Activated CD8-positive, alpha-beta memory T cell treated with anti-CD3 and anti-CD28 coated beads for 48 hours (primary cell): ENCODE measurements around the gene CYP27C1.
"Not testable (repeated sequence)": the region's sequence is repeated elsewhere in the genome, so short reads cannot be mapped to it uniquely, and the experiment has no call there.

ENCODE experiments used
- DNase-seq, 3 experiments: peaks; one replicate each; pipeline ENCODE4 v3.0.0-alpha.2; 2020; ENCODE audit warnings: low read depth in 2 of 3, low spot score in 2 of 3

The CYP27C1 gene

GRCh38 chr2:127224135-127224534, 4.0 kb upstream of the CYP27C1 start:
- not testable (repeated sequence) for DNase-seq

- no peak for DNase-seq
These were observed 849 bp upstream of the CYP27C1 start for GRCh38 chr2:127220768-127221527.

- no peak for DNase-seq
These were observed 678 bp downstream of the CYP27C1 start for GRCh38 chr2:127219171-127220070.

- no peak for DNase-seq
These were observed 1.3 kb downstream of the CYP27C1 start for GRCh38 chr2:127218812-127219170.

GRCh38 chr2:127217470-127218325, 2.4 kb downstream of the CYP27C1 start:
- no peak for DNase-seq

GRCh38 chr2:127216593-127216992, 3.5 kb downstream of the CYP27C1 start:
- no peak for DNase-seq

GRCh38 chr2:127216095-127216494, 4.0 kb downstream of the CYP27C1 start:
- no peak for DNase-seq

- not testable (repeated sequence) for DNase-seq
These were observed 5.9 kb downstream of the CYP27C1 start for GRCh38 chr2:127214201-127214600.

- no peak for DNase-seq
These were observed 11.8 kb downstream of the CYP27C1 start for GRCh38 chr2:127208313-127208712.

GRCh38 chr2:127205218-127206125, 14.6 kb downstream of the CYP27C1 start:
- no peak for DNase-seq

- no peak for DNase-seq
These were observed 18.6 kb downstream of the CYP27C1 start for GRCh38 chr2:127201452-127201851.

- DNase-seq = no peak
These were observed 19.1 kb downstream of the CYP27C1 start for GRCh38 chr2:127200962-127201361.

GRCh38 chr2:127199223-127199622, 20.9 kb downstream of the CYP27C1 start:
- DNase-seq = no peak

- no peak for DNase-seq
These were observed 22.4 kb downstream of the CYP27C1 start for GRCh38 chr2:127197475-127198385.

GRCh38 chr2:127196998-127197397, 23.1 kb downstream of the CYP27C1 start:
- DNase-seq = no peak

- DNase-seq = no peak
These were observed 23.6 kb downstream of the CYP27C1 start for GRCh38 chr2:127196549-127196948.

GRCh38 chr2:127195140-127196074, 24.7 kb downstream of the CYP27C1 start:
- no peak for DNase-seq

- no peak for DNase-seq
These were observed 25.7 kb downstream of the CYP27C1 start for GRCh38 chr2:127194447-127194846.
